ENCODE data around the gene CTBP2.

- TF ChIP-seq CTCF (conservative IDR thresholded peaks at IDR 0.05; ENCODE audit: low read depth, low read length) (no peak), EZH2 (IDR thresholded peaks at IDR 0.05; ENCODE audit: borderline replicate concordance, low read depth, low read length, poor library complexity, severe bottlenecking) (no peak)
Observed at GRCh38 chr10:125033146-125033924, 127.0 kb downstream of the CTBP2 start.
